ENCODE results near the gene SMIM13.

DNA sequence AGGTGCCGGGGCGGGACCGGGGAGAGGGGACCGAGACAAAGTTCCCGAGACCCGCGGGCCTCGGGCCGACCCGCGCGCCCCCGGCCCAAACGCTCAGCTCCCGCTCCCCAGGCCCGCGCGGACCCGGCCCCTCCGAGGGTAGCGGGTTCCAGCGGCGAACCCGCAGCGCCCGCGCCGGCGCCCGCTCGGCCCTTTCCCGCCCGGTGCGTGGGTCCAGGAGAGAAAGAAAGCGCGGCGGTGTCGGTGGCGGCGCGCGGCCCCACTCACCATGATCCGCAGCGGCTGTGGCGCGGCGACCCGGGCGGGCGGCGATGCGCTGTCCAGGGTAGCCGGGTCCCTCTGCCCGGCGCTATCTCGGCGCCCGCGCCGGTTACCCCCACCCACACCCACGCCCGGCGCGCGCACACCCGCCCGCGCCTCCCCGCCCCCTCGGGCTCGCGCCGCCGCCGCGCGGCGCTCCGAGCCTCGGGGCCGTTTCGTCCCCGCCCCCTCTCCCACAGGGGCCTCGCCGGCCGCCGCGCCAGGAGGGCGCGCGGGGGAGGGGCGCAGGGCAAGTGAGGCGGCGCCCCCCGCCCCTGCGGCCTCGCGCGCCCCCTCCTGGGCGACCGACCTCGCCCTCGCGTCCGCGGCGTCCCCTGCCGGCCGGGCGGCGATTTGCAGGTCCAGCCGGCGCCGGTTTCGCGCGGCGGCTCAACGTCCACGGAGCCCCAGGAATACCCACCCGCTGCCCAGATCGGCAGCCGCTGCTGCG is 49.5 kb upstream of the SMIM13 start, which contains the start of gene ELOVL2:
- TF ChIP-seq CTCF (IDR thresholded peaks at IDR 0.05) (peak in 2 of 5 experiments; percentile 15 to 22), POLR2A (IDR thresholded peaks at IDR 0.05) (no peak), POLR2AphosphoS5 (IDR thresholded peaks at IDR 0.05) (no peak)

All from transverse colon (tissue), 4 donors.